Stimulated activated CD4-positive, alpha-beta T cell treated with anti-CD3 and anti-CD28 coated beads, TNF-alpha, amount 100 ng/mL, for 4 hours (primary cell): Measurements from ENCODE around the gene SH3RF3.
"Not testable (repeated sequence)": the region's sequence is repeated elsewhere in the genome, so short reads cannot be mapped to it uniquely, and the experiment has no call there.

Experiments
- DNase-seq, 3 experiments: peaks; one replicate each; pipeline ENCODE4 v3.0.0-alpha.2; 2020; ENCODE audit warnings: low read depth in 3 of 3

SH3RF3 gene

DNA sequence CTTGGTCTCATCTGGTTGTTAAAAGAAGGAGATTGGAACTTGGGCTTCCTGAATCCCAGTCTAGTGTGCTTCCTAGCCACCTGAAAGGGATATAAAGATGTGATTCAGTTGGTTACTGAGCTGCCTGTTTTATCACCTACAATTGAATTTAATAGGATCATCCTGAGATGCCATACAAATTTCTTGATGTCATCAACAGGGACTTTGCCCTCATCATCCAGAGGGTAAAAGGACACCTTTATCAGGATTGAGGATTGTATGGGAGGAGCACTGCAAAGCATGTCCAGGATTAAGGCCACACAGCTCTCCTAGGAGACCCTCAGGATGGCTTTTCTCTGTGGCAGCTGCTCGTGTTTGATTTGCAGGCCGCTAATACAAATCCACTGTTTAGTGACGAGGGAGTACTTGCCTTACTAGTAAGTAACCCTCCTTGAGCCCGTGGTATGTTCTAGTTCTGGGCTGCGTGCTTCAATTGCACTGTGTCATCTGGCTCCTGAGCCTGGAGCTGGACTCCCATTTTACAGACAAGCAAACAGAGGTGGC is 28.6 kb downstream of the SH3RF3 start:
- no peak for DNase-seq

GRCh38 chr2:109158237-109158636 is 29.2 kb downstream of the SH3RF3 start:
- no peak for DNase-seq

DNA sequence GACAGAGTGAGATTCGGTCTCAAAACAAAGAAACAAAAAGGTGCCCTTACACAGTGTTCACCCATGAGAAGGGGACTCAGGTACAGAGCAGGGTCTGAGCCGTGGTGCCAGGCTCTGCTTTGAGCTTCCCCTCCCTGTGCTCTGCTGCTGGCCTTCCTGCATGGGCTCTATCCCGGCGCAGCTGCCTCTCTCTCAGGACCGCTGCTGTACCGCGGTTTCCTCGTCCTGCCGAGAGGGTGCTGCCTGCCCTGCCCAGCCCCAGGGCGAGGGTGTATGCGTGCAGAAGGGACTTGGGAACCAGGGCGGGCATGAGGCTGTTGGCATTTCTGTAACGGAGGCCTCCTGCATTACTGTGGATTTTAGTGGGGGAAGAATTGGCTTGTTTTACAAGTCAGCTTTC is 30.1 kb downstream of the SH3RF3 start:
- no peak for DNase-seq

- DNase-seq: no peak
Observed at GRCh38 chr2:109160714-109161440, 31.9 kb downstream of the SH3RF3 start.

GRCh38 chr2:109162367-109162766 is 33.4 kb downstream of the SH3RF3 start:
- not testable (repeated sequence) for DNase-seq

GRCh38 chr2:109162999-109163398 is 34.0 kb downstream of the SH3RF3 start:
- DNase-seq: no peak

DNA sequence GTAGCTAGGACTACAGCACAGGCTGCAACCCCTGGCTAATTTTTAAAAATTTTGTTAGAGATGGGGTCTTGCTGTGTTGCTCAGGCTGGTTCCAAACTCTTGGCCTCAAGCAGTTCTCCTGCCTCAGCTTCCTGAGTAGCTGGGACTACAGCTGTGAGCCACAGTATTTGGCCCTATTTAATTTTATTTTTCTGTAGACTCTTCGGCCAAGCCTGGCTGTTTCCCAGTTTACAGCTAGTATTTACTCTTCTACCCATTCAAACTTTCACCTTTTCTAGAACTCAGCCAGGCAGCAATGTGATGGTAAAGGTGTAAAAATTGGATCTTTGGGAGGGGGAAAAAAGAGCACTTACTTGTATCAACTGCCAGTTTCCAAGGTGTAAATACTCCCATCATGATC is 35.3 kb downstream of the SH3RF3 start:
- DNase-seq: no peak

GRCh38 chr2:109164739-109165221 is 35.8 kb downstream of the SH3RF3 start:
- no peak for DNase-seq

DNA sequence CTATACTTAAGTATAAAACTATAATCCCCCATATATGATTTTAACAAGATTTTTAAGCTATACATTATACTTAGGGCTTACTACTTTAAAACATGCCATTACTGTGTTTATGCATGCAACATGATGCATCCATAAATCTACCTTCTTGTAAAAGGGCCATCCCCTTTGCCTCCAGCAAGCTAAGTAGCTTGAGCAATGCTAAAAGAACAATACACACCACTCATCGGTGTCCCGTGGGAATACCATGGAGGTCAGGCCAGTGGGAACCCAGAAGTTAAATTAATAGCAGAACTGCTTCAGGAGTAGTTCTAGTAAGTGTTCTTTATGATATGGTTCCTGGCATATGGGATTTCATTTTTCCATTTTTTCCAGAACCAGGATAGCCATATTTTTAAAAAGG is 37.8 kb downstream of the SH3RF3 start:
- no peak for DNase-seq

GRCh38 chr2:109168086-109168485 is 39.1 kb downstream of the SH3RF3 start:
- DNase-seq: no peak

DNA sequence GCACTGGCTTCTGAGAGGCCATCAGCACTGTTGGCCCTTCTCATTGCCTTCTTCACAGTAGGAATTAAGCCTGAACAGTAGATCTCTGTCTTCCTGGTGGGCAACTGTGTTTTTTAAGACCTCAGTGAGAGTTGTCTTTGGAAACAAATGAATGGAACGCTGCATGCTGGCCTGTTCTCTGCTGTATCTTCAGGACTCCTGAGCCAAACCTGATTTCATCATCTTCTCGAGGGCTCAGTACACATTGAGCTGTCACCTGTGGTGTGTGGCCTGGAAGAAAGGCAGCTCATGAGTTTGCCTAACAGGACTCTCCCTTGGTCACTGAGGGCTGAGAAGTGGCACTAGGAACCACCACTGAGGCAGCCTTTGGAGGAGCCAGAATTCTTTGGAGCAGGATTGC is 39.7 kb downstream of the SH3RF3 start:
- DNase-seq: no peak

DNA sequence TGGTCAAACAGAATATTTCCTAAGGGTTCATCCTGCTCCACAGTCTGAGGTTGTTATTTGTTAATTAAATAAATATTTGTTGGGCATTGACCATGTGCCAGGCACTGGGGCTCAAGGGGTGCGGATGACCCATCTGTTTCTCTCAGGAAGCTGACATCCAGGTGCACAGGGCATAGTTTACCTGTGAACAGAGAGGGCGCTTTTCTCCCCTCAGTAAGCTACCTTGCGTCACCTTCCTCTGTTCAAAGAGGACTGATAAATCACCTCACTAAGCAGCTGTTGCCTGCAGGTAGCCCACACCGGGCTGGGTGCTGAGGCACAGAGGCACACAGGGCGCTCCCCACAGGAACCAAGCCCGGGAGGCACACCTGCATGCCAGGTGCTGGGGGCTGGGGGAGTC is 41.6 kb downstream of the SH3RF3 start:
- DNase-seq: no peak

- DNase-seq: no peak
Observed at GRCh38 chr2:109171444-109172334, 42.7 kb downstream of the SH3RF3 start.

DNA sequence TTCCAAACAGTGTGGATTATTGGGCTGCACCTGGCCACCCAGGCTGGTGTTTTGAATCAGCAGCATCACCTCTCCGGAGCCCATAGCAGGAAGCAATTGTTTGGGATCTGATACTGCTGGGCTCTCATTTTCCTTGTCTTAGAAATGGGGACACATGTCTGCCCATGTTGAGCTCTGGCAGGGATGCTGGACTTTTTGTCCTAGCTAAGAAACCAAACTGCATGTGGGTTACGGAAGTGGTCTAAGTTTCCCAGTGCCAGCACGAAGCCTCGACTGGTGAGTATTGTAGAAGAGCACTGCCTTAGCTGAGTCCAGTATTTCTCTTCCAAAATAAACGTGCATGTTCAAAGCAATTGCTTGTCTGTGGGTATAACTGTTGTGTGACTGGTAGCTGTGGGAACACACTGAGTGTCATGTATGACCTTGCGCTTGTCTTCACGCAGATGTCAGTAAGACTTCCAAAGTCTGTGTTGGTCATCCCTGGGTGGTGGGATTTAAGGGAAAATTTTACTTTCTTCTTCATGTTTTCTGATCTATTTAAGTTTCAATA is 43.6 kb downstream of the SH3RF3 start:
- no peak for DNase-seq

DNA sequence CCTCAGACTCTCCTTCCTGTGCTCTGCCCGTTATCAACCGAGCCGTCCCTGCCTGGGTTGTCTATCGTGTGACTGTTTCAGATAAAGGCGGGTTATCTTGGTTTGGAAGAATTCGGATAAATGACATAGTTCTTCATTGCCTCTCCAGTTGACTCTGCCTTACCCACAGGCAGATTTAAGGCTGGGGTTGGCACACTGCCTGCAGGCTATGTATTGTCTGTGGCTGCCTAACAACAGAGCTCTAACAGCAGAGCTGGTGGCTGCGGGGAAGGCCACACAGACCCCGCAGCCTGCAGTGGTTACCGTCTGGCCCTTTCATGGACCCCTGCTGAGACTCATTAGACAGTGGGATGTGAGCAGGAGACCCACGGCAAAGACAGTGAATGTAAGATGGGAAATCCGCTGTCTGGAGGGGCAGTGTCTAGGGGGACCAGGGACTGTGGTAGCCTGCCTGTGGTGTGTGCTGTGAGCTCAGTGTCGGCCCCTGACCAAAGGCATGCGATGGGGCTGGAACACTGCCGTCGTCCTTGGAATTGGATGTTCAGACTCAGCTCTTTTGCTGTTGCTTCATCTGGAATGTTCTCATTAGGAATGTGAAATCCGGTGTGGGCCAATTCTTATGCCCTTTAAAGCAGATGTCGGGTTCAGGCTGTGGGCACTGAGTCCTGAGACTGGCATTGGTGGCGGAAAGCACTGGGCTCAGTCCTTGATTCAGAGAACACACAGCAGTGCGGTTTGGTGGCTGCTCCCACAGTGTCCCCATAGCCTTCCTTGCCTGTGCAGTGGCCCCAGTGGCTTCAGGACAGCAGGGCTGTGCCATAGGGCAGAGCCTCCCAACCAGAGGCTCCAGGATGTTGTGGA is 44.5 kb downstream of the SH3RF3 start:
- no peak for DNase-seq

- DNase-seq: no peak
Observed at GRCh38 chr2:109174214-109174613, 45.2 kb downstream of the SH3RF3 start.

GRCh38 chr2:109174626-109175349 is 45.8 kb downstream of the SH3RF3 start:
- no peak for DNase-seq

GRCh38 chr2:109175350-109175678 is 46.3 kb downstream of the SH3RF3 start:
- DNase-seq: no peak

DNA sequence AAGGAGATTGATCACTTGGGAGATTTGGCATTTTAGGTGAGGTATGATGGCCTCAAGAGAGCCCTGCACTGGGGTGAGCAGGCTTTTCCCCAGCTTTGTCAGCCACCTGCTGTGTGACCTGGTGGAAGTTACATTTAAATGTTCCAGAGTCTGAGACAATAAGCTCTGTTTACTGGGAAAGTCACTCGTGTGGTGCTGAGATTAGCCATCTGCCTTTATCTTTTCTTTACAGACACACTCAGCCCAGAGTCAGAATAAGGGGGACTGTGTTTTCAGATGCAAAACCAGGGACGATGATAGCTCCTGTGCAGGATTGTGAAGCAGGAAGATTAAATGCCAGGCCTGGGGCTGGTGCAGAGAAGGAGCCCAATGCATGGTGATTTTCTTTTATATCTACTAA is 47.9 kb downstream of the SH3RF3 start:
- no peak for DNase-seq

DNA sequence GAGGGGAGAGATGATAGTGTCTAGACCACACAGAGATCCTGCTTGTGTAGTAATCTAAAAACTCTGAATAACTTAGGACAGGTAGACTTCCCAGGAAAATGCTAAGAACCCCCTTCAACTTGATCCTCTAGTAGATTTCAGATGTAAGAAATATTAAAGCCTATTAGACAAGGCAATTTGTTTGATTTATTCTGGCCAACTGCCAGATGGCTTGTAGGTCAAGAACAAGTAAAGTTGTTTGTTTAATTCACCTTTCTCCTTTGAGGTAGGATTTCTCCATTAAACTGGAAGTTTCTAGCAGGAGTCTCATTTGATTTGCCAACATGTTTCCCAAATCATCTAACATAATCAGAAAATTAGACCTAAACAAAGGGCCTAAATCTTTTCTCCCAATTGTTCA is 48.6 kb downstream of the SH3RF3 start:
- no peak for DNase-seq

DNA sequence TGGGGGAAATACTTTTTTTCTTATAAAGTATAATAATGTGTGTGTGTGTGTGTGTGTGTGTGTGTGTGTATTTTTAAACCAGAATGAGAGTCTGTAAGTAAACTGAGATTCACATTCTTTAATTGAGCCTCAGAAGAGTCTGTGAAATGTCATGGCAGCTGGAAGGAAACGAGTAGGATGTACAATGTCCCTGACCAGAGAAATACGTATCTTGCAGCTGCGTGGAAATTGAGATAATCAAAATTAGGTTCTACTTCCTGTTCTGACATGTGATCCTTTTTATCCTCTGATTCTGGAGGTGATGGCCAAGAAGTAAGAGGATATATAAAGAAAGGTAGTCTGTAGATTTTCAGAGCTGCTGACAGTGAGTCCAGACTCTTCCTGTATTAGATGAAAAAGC is 50.0 kb downstream of the SH3RF3 start:
- no peak for DNase-seq
